HT-29 (cell line): ENCODE results near the gene RTP3. TPM values are rescaled to one million over a fixed set of nuclear protein-coding genes. Genes with fewer than 3 reads are reported as not detected.
A peak's percentile ranks its signal among the peaks of the same experiment; 100 is the strongest.
"Not testable (repeated sequence)": the region's sequence is repeated elsewhere in the genome, so short reads cannot be mapped to it uniquely, and the experiment has no call there.

ENCODE experiments used
- DNase-seq: peaks from one replicate; pipeline ENCODE4 v3.0.0-alpha.2; 2015; ENCODE audit warnings: low spot score
- total RNA-seq: library from RNA; depleted of rRNA; stranded (reverse); fragments of >200 nt; shearing (Covaris generic); gene quantifications from 2 replicates; pipeline ENCODE4 v1.2.3, GENCODE V29; 2014

RTP3 gene
- total RNA-seq, 1 experiment from 2014 or later, result not detected

DNA sequence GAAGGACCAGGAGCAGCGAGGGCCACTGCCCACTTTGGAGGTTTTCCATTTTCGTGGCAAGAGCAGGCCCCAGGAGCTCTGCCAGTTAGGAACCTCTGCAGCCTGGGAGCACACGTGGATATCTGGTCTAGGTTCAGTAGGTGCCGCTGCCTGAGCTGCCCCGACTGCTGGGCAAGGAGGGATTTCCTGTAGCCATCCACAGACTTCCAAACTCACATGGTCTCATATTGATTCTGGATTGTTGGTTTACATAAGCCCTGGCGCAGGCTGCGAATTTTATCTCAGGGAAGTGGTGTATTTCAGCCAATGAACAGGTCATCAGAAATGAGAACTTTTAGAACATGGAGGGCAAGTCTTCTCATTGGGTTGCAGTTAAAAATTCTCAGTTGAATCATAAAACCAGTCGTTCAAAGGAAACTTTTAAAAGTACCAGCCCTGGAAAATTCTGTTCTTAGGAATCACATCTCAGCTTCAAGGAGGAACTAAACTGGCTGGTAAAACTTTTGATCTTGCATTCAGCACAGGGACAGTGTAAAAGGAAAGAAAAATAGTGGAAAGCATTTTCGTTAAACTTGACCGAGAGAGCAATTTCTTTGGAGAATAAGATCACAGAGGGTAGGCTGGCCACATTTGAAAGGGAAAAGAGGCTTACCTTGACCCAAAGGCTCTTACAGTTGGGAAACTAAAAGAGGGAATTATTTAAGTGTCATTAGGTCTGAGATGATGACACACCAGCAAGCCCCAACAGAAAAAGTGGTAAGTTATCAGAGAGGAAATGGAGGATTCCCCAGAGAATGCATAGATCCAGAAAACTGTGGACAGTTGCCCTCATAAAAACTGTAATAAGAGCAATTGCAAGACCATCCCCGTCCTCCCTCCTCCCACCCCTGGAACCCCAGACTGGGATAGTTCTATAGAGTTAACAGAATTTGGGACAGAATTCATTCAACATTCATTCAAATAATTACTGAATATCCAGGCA lies 6.4 kb upstream of the RTP3 start:
- no peak for DNase-seq

DNA sequence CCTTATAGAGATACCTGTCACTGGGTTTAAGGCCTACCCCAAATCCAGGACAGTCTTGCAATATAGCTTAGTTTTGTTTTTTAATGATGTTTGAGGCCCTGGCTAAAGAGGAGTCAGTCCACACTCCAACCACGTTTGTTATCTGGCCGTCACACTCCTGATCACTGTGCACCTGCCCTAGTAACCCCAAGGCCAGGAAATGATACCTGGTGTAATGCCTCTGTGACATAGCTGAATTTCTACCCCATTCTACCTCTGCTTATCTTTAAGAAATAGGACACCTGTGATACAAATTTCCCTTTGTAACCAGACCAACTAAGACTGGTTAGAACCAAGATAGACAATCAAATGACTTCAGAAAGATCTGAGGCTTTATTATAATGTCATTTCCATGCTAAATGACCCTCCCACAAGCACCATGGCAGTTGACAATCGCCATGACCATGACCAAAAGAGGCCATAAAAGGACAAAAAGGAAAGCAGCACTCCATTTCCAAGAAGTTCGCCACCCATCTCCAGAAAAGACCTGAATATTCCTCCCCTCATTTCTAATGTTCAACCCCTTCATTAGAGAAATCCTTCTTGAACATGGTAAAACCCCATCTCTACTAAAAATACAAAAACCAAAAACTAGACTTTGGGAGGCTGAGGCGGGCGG lies 4.8 kb upstream of the RTP3 start:
- no peak for DNase-seq

DNA sequence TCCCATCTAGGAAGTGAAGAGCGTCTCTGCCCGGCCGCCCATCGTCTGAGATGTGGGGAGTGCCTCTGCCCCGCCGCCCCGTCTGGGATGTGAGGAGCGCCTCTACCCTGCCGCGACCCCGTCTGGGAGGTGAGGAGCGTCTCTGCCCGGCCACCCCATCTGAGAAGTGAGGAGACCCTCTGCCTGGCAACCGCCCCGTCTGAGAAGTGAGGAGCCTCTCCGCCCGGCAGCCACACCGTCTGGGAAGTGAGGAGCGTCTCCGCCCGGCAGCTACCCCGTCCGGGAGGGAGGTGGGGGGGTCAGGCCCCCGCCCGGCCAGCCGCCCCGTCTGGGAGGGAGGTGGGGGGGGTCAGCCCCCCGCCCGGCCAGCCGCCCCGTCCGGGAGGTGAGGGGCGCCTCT lies 3.3 kb upstream of the RTP3 start:
- DNase-seq, result not testable (repeated sequence)

DNA sequence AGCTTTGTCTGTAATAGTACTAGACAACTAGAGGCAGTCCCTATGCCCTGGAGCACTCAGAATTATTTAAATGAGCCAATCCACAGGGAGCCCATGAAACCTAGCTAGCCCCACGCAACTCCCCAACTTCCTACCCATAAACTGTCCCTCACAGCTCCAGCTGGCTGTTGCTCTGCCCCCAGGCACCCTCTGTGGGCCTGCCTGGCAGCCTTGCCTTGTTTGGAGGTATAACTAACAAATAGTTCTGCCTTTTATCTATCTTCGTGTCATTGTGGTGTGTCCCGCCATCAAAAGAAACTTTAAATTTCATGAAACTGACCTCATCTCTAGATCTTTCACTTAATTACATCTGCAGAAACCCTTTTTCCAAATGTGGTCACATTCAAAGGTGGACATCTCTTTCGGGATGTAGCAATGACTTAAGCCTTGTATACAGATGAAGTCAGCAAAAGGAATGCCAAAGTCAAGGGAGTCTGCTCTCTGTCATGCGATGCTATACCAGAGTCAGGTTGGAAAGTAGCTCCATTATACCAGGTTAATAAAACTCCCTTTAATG lies 1.8 kb upstream of the RTP3 start:
- no peak for DNase-seq

DNA sequence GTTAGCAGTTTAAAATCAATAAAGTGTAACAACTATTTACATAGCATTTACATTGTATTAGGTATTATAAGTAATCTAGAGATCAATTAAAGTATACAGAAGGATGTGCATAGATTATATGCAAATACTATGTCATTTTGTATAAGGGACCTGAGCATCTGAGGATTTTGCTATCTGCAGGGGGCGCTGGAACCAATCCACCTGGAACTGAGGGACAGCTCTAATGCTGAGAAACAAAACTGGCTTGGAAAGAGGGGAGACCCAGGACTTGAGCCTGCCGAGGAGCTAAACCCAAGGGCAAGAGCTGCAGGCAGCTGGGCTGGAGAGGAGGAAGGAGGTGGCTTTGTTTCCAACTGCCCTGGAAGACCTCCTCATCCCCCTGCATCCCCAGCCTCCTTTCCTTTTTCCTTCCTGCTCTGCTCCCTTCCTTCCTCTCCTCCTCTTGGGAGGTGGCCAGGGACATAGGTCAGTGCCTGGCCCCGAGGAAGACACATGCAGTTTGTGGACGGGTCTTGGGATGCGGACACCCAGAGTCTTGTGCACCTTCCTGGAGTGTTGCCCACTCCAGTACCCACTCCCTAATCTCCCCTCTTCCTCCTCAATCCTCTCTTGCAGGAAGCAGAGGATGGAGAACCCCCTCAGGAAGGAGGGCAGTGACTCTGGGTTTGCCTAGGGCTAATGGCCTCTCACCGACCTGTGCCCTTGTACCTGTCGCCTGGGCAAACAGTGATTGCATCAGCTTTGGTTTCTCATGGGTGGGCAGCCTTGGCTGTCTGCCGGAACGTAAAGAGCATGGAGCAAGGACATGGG lies 825 bp upstream of the RTP3 start:
- DNase-seq, result peak; percentile 41

DNA sequence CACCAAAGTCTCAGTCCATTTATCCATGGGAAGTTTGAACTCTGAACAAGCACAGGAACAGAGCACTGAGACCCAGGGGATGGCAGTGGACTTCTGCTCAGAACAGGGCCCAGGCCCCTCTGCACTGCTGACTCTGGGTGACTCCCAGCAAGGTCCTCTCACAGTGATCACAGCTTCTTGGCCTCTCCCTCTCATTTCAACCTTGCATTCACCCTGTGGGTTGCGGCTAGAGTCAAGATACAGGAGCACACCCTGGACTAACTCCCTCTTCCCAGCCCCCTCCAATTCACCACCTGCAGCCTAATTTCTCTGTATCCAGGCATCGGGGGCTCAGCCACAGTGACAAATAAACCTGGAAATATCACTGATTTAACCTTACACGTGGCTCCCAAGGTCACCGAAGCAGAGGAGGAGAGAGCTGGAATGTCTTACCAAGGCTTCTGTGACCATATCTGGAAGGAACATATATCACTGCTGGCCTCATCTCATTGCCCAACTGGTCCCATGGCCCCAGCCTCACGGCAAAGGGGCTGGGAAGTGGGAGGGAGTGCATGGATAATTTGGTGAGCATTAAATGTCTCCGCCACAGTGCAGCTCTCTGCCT lies 1.2 kb downstream of the RTP3 start:
- DNase-seq, result no peak

DNA sequence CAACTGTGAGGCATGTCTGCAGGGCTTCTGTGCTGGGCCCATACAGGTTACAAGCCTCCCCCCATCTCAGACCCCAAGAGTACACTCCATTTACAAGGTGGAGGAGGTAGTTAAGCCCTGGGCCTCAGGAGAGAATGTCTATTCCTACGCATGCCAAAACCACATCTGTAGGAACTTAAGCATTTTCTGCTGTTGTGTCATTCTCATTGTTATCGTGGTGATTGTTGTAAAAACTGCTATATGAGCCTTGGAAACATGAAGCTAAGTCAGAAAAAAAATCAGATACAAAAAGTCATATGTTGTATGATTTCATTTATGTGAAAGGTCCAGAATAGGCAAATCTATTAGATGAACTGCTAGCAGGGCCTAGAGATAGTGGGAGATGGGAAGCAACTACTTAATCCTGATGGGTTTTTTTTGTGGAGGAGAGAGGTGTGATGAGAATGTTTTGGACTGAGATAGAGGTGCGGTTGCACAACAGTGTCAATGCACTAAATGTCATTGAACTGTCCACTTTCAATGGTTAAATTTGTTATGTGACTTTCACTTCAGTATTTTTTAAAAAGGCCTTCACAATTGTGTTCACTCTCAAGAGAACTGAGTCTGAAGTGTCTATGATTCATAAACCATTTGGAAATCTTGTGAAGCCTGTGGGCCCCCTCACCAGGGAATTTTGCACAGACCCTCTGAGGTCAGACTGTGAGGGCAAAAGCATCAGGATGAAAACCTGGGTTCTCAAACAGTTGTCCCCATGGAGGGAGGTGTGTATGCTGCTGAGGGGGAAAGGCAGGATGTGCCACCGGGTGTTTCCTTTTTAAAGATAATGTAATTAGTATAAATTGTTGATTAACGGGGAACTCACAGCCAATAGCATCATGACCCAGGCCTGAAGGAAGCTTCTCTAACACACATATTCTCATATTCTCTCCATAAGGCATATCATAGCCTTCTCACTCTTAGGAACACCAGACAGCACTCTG lies 3.2 kb downstream of the RTP3 start:
- DNase-seq, result no peak

DNA sequence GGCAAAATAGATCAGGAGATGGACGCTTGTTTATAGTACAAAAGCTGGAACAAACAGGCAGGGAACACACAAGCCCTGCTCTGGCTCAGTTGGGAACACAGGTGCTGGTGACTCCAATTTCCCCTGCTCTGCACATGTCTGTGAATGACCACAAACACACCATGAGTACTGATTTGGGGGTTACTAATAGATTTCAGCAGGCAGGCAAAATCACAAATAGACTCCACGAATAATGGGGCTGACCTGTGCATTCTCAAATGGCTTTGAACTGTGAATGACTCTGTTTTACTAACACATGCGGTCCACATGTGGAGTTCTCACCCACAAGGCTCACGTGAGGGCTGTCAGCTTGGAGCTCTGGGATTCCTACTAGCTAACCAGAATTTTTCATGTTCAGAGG lies 3.9 kb downstream of the RTP3 start:
- no peak for DNase-seq

DNA sequence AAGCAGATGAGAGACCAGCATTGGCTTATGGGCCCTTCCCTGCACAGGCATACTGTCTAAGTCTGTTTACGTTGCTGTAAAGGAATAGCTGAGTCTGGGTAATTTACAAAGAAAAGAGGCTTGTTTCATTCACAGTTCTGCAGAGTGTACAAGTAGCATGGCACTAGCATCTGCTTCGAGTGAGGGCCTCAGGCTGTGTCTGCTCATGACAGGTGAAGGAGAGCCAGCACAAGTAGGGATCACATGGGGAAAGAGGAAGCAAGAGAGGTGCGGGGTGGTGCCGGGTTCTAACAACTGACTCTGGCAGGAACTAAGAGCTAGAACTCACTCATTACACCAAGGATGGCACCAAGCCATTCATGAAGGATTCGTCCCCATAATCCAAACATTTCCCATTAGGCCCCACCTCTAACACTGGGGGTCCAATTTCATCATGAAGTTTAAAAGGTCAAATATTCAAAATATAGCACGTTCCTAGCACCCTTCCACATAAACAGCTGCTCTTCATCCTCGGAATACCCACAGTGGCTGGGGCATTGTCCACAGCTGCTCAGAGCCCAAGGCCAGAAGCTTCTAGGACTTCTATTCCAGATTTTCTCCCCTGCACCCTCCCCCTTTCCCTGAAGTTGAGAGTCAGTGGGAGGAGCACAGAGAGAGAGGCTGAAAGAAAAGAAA lies 5.6 kb downstream of the RTP3 start:
- no peak for DNase-seq

DNA sequence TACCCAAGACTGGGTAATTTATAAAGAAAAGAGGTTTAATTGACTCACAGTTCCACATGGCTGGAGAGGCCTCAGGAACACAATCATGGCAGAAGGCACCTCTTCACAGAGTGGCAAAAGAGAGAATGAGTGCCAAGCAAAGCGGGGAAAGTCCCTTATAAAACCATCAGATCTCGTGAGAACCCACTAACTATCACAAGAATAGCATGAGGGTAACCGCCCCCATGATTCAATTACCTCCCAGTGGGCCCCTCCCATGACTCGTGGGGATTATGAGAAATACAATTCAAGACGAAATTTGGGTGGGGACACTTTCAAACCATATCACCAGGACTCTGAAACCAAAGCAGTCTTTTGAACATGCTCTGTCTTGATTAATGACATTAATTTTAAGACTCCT lies 7.0 kb downstream of the RTP3 start:
- DNase-seq, result no peak

DNA sequence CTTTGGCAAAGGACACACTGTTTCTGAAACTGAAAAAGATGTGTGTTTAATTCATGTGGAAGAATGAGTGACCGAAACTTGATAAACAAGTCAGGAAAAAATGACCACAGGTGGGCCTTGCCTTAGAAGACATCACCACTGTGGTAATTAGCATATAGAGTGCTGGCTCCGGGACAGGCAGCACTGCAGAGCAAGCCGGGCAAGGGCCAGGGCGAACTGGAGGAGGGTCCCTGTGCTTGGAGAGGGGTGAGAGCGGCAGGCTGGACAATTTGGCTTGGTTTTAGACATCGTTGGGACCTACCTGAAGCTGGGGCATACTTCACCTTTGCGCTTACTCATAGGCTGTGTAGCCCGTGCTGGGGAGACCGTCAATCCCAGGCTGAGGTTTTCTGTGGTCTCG lies 8.2 kb downstream of the RTP3 start:
- DNase-seq, result no peak

DNA sequence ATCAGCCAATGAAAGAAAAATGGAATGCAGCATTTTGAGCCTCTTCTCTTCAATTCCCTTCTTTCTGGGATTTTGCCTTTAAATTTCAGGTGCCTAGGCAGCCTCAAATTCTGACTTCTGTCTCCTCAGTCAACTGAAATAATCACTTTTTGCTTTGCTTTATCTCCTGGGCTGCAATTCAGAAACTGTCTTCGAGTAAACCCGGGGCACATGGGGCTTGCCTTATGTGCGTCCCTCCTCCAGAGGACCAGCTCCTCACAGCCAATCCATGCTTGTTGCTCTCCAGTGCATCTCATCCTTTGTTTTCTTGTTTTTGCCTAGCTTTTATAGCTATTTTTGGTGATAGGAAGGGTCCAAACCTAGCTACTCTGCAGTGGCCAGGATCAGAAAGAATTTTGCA lies 8.8 kb downstream of the RTP3 start:
- DNase-seq, result no peak

DNA sequence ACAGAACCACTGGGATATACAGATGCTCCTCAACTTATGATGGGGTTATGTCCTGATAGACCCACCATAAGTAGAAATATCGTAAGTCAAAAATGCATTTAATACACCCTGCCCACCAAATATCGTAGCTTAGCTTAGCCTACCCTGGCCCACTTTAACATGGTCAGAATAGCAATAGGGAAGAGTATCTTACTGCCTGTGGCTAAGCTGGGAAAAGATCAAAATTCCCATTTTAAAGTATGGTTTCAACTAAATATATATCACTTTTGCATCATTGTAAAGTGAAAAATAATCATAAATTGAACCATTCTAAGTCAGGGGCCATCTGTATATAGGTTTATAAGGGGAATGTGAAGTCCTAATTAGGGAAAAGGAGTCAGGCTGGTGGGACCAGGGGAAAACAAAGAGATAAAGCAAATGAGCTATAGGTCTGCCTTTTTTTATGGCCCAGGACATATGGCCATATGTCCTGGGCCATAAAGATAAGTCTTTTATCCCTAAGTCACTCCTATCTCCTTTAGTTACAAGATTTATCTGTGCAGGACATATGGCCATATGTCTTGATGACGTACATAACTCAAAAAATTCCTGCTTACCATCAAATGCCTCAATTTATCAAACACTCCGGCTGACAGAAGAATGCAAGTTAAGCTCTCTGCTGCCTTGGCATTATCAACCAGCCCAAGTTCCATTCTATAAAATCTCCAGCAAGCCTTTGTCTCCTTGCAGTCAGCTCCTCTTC lies 11.2 kb downstream of the RTP3 start:
- DNase-seq, result no peak

DNA sequence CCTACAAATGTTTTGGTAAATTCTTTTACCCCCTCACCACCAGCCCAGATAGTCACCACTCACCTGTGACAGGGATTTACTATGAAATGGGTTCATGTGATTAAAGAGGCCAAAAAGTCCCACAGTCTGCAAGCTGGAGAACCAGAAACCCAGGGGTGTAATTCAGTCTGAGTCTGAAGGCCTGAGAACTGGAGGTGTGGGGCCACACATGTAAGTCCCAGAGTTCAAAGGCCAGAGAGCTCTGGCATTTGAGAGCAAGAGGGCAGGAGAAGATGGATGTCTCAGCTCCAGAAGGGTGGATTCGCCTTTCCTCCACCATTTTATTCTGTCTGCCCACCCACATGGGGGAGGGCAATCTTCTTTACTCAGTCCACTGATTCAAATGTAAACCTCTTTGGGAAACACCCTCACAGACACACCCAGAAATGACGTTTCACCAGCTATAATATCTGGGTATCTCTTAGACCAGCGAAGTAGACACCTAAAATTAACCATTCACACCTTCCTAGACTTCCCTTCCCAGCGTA lies 11.9 kb downstream of the RTP3 start:
- no peak for DNase-seq

DNA sequence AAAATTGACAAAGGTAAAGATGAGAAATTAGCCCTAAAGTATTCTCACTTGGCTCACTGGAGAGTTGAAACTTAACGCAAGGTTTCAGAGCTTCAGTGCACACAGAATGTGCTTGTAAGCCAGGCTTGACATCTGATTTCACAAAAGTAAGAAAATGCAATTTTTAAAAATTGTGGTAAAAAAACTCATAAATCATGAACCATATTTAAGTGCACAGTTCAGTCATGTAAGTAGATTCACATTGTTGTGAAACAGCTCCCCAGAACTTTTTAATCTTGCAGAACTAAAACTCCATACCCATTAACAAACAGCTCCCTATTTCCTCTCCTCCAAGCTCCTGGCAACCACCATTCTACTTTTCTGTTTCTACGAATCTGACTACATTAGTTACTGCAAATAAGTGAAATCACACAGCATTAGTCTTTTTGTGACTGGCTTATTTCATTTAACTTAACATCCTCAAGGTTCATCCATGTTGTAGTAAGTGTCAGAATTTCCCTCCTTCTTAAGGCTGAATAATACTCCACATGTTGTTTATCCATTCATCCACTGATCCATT lies 14.5 kb downstream of the RTP3 start:
- DNase-seq, result no peak

DNA sequence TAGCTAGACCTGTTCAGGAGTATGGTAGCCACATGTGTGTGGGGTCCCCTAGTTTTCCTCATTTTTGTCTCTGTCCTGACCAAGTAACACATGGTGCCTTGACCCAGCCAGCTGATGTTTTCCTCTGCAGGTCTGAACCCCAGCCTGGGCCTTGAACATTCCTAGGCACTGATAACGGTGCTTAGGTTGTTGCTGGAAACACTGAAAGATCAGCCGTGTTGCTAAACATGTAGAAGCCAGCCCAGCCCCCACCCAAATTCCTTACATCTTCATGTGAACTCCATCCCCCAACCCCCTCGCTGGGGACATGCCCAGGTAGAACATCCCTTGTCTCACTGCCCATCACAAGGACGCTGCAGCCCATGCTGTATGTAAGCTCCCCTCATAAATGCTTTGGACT lies 18.7 kb downstream of the RTP3 start:
- DNase-seq, result no peak

DNA sequence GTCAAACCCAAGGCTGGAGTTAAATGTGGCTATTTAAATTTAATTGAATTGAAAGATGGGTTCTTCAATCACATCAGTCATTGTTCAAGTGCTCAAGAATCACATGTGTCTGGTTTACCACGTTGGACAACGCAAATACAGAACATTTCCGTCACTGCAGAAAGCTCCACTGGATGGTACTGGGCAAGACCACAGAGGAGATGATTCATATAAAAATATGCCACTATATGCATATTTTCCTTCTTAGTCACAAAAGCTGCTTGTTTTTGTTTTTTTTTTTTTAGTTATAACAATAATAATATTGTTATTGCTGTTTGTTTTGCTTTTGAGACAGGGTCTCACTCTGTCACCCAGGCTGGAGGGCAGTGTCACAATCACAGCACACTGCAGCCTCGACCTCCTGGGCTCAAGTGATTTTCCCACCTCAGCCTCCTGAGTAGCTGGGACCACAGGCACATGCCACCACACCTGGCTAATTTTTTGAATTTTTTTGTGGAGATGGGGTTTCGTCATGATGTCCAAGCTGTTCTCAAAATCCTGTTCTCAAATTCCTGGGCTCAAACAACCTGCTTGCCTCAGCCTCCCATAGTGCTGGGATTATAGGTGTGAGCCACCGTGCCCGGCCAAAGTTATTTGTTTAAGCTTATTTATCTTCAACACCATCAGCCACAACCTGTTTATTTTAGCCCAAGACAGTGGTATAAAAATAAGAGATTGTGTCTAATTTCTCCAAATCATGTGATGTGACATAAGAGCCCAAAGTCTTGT lies 19.4 kb downstream of the RTP3 start:
- no peak for DNase-seq

DNA sequence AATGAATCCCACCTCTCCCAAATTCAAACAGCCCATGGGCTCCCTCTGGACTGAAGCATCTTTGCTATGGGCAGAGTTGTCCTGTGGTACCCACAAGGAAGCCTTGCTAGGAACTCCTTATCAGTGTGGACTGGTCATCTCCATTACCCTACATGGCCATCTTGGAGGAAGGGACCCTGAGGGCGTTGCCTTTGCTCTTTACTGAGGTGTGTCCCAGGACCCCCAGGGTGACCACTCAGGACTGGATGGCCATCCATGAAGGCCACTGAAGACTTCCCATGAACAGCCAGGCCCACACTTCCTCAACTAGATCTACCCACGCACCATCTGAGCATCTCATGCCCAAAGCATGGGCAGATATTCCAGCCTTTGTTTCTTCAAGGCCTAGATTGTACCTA lies 20.0 kb downstream of the RTP3 start:
- DNase-seq, result no peak
